MM.1S (cell line): ENCODE data around the gene NFKBIE.

Source experiments
- CTCF ChIP-seq: fragments of 300-600 bp; sonication (generic); IDR thresholded peaks from 2 replicates; pipeline ENCODE4 v1.5.1; 2016; ENCODE audit warnings: antibody characterized with exemption, low read length, mixed read lengths
- EZH2 ChIP-seq: fragments of 300-600 bp; sonication (generic); optimal IDR thresholded peaks from 2 replicates; pipeline ENCODE3; 2017; ENCODE audit warnings: low read depth, mild to moderate bottlenecking, antibody characterized with exemption, low read length, mixed read lengths

DNA sequence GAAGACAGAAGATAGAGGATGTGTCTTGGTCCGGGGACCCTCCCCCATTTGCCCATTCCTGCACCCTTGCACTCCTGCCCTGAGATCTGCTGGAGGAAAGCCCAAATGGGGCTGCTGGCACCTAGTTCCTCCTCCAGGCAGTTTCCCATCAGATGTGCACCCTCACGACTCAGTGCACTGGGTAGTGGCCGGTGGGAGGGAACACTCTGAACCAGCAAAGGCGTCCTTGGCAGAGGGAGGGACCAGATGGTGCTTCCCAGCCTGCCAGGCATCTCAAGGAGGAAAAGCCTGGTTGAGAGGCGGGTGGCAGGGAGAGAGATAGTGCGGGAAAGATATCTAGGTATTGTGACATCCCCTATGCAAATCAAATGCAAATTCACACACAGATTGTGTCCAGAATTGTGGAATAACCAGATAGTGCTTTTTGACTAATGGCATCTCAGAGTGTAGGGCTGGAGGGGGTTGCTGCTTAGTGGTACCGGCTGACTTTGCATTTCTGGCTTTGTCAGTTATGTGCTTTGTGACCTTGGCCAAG is 24.4 kb upstream of the NFKBIE start:
- TF ChIP-seq CTCF: no peak
- no peak for TF ChIP-seq EZH2
